HG03159 (cell line): Measurements from ENCODE around the gene CRYBG1.
"Not testable (repeated sequence)": the region's sequence is repeated elsewhere in the genome, so short reads cannot be mapped to it uniquely, and the experiment has no call there.

ENCODE experiments used
- ATAC-seq: cut with Tn5 transposase; IDR thresholded peaks from one replicate; pipeline ENCODE4 v1.9.1; 2021; ENCODE audit warnings: mild to moderate bottlenecking, moderate library complexity; ENCODE audit not compliant: unreplicated experiment

Gene CRYBG1

GRCh38 chr6:106574741-106575458, 214.4 kb downstream of the CRYBG1 start:
- no peak for ATAC-seq

DNA sequence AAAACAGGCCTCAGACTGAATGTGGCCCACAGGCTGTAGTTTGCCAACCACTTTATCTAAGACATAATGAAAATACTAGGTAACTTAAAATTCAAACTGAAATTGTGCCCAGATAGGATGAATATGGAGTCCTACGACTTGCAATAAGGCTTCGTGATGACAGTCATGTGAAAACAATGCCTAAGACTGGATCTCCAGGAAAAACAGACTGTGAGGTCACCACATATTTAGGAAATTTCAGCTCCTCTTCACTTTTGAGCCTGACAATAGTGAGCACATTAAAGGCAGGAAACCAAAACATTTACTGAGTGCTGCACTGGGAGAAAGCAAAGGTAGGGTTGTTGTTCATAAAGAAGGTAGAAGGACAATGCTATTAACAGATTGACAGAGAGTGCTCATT, 218.8 kb downstream of the CRYBG1 start:
- ATAC-seq: no peak

- ATAC-seq: no peak
Measured at GRCh38 chr6:106581468-106581867, 221.0 kb downstream of the CRYBG1 start.

DNA sequence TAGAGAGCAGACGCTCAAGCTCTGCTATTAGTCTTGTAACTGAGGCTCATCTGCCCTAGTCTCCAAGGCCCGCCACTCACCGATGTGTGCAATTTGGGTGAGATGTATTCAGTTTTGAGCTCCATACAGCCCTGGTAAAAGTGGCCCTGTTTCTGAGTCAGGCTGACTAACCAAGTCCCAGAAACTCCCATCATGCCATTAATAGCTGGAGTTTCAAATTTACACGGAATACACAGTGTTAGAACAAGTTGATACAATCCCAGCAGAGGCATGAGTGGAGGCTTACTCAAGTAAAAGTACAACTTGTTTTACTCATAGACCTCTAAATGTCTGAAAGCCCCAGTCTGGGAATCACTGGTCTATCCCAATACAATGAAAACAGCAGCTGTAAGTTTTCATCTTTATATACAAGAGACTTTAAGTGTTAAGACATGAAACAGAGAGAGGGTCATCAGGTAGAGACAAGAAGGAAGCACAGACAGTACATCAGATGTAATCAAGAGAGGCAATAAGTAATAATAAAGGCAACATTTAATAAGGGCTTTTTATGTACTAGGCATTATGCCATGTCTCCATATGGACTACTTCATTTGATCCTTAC, 226.4 kb downstream of the CRYBG1 start:
- ATAC-seq: no peak

DNA sequence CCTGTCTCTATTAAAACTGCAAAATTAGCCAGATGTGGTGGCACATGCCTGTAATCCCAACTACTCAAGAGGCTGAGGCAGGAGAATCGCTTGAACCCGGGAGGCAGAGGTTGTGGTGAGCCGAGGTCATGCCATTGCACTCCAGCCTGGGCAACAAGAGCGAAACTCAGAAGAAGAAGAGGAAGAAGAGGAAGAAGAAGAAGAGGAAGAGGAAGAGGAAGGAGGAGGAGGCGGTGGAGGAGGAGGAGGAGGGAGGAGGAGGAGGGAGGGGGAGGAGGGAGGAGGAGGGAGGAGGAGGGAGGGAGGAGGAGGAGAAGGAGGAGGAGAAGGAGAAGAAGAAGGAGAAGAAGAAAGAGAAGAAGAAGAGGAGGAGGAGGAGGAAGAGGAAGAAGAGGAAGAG, 228.4 kb downstream of the CRYBG1 start:
- not testable (repeated sequence) for ATAC-seq

- no peak for ATAC-seq
Measured at GRCh38 chr6:106591111-106591825, 230.8 kb downstream of the CRYBG1 start.

GRCh38 chr6:106599440-106599839, 238.9 kb downstream of the CRYBG1 start:
- ATAC-seq: no peak

GRCh38 chr6:106600329-106600728, 239.8 kb downstream of the CRYBG1 start:
- no peak for ATAC-seq

- no peak for ATAC-seq
Measured at GRCh38 chr6:106608080-106608668, 247.7 kb downstream of the CRYBG1 start.

DNA sequence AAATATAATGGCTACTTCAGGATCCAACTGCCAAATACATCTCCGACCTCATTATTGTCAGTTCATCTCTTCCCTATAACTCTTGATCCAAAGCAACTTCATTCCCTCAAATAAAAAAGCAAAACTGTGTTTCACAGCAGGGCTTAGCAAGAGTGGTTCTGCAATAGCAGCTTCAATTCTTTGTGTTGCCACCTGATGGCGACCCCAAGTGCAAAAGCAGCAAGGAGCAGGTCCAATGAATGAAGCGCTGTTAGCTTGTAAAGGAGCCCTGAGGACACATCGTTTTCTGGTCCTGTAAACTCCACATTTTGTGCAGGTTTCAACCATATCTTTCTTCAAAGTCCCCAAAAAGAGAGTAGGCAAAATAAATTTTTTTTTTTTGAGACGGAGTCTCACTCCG, 249.2 kb downstream of the CRYBG1 start:
- no peak for ATAC-seq

DNA sequence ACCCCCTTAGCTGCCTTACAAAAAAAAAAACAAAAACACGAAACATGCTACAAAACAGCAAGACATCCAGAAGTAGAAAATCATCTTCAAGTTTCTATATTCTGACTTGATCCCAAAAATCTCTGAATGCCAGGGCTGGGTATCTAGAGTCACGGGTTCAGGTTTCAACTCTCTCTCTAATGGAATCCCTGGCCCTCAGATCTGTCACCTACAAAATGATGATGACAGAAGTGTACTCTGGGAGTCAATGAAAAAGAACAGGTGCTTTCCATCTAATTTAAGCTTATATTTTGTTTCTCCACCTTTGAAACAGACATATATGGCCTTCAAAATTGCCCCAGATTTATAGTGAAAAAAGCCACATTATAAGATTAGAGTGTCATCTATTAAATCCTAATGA, 250.5 kb downstream of the CRYBG1 start:
- ATAC-seq: no peak

GRCh38 chr6:106612671-106613416, 252.3 kb downstream of the CRYBG1 start:
- no peak for ATAC-seq

DNA sequence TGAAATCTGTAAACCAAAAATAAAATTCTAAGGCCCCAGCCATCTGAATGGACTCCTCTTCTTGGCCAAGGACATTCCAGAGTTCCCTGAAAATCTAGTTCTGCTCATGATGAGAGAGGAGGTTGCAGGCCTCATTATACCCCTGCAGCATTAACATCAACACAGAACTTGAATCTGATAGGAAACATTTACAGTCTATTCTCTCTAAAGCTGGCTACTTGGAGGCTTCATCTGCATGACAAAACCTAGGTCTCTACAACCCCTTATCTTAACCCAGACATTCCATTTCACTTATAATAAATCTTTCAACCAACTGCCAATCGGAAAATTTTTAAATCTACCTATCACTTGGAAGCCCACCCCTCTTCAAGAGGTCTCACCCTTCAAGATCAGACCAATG, 253.1 kb downstream of the CRYBG1 start:
- no peak for ATAC-seq

GRCh38 chr6:106614166-106614565, 253.6 kb downstream of the CRYBG1 start:
- no peak for ATAC-seq

- ATAC-seq: no peak
Measured at GRCh38 chr6:106614592-106615257, 254.2 kb downstream of the CRYBG1 start.

DNA sequence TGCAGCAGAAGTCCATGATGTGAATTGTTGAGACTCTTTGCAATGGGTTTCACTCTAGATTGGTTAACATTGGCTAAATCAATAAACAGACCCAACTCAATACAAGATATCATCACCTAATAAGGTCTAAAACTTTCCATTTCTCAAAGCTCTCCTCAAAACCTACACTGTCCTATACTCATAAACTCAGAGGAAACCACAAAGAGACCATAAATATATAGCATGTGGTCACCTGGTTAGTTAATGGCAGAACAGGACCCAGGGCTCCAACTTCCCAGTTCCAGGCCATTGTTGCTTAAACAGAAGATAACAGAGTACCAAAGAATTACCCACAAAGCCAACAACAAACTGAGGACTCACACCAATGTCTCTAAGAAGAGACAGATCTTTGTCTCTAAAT, 256.8 kb downstream of the CRYBG1 start:
- no peak for ATAC-seq

- ATAC-seq: no peak
Measured at GRCh38 chr6:106617857-106618256, 257.3 kb downstream of the CRYBG1 start.

- no peak for ATAC-seq
Measured at GRCh38 chr6:106618324-106618723, 257.8 kb downstream of the CRYBG1 start.

DNA sequence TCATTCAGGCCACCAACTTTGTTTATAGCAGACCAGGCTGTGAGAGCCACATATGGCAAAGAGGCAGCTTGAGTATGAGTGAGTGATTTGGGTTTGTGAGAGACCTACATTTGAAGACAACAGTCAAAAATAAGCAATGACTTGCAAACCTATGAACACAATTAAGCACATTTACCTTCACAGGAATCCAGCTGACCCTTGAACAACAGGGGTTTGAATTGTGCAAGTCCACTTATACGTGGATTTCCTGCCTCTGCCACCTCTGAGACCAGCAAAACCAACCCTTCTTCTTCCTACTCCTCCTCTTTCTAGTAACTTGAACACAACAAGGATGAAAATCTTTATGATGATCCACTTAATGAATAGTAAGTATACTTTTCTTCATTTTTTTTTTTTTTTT, 258.7 kb downstream of the CRYBG1 start:
- no peak for ATAC-seq

GRCh38 chr6:106620931-106621672, 260.6 kb downstream of the CRYBG1 start:
- no peak for ATAC-seq
